GM06990 (cell line): ENCODE data around the gene RAB5IF.
"Not testable (repeated sequence)": the region's sequence is repeated elsewhere in the genome, so short reads cannot be mapped to it uniquely, and the experiment has no call there.

Source experiments
- DNase-seq: peaks from one replicate; pipeline ENCODE4 v3.0.0-alpha.2; 2011; ENCODE audit not compliant: insufficient read length; ENCODE audit errors: extremely low read depth
- H3K27me3 ChIP-seq: replicated peaks from 2 replicates; pipeline ENCODE4 v1.6.0; 2011; ENCODE audit warnings: low read length; ENCODE audit not compliant: control insufficient read depth, insufficient read depth
- H3K36me3 ChIP-seq: 2 replicates; pipeline ENCODE4 v1.5.1; 2011; ENCODE audit warnings: low read length; ENCODE audit not compliant: control insufficient read depth, insufficient read depth
- H3K4me3 ChIP-seq: replicated peaks from 2 replicates; pipeline ENCODE4 v1.5.1; 2011; ENCODE audit warnings: low read depth, mild to moderate bottlenecking, control low read depth, low read length
- TF ChIP-seq, protein P1 (sequence below): IDR thresholded peaks from 2 replicates; pipeline ENCODE4 v1.5.1; 2011; ENCODE audit warnings: low read length, control low read depth, mild to moderate bottlenecking, inconsistent platforms; ENCODE audit not compliant: insufficient read depth, poor library complexity, severe bottlenecking

The RAB5IF gene, protein sequence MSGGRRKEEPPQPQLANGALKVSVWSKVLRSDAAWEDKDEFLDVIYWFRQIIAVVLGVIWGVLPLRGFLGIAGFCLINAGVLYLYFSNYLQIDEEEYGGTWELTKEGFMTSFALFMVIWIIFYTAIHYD

GRCh38 chr20:36605399-36606157 lies at the start of gene RAB5IF:
Gene RAB5IF, plus strand, starts transcription at chr20:36605779. Its CDS starts 173 bp downstream, at chr20:36605952.
- Histone ChIP-seq H3K4me3 (peak within 1 kb of the TSS; percentile 99), H3K36me3 (peaks cover 14% of the 10 kb centered on the region)
- TF ChIP-seq, protein P1, sequence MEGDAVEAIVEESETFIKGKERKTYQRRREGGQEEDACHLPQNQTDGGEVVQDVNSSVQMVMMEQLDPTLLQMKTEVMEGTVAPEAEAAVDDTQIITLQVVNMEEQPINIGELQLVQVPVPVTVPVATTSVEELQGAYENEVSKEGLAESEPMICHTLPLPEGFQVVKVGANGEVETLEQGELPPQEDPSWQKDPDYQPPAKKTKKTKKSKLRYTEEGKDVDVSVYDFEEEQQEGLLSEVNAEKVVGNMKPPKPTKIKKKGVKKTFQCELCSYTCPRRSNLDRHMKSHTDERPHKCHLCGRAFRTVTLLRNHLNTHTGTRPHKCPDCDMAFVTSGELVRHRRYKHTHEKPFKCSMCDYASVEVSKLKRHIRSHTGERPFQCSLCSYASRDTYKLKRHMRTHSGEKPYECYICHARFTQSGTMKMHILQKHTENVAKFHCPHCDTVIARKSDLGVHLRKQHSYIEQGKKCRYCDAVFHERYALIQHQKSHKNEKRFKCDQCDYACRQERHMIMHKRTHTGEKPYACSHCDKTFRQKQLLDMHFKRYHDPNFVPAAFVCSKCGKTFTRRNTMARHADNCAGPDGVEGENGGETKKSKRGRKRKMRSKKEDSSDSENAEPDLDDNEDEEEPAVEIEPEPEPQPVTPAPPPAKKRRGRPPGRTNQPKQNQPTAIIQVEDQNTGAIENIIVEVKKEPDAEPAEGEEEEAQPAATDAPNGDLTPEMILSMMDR = peak; percentile 87

GRCh38 chr20:36562724-36563123 lies 42.9 kb upstream of the RAB5IF start:
- TF ChIP-seq, protein P1 = no peak
- DNase-seq = no peak
- Histone ChIP-seq H3K27me3 (no peaks in the 10 kb centered on the region), H3K4me3 (no peak overlapping the region), H3K36me3 (no peaks in the 10 kb centered on the region)

More at GRCh38 chr20:36605399-36606157, at the start of gene RAB5IF:
- H3K27me3 ChIP-seq = no peaks in the 10 kb centered on the region
- peak; percentile 100 for DNase-seq

DNA sequence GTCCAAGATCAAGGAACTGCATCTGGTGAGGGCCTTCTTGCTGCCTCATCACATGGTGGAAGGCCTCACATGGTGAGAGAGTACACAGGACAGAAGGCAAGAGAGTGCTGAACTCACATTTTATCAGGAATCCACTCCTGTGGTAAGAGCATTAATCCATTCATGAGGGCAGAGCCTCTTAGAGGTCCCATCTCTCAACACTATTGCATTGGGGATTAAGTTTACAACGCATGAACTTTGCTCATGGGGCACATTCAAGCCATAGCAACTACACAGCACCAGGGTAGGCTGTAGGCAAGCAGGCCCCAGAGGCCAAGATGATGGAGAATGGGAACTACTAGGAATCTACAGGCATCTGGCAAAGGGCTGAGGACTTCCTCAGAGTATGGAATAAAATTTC lies 42.2 kb upstream of the RAB5IF start:
- H3K36me3 ChIP-seq = no peaks in the 10 kb centered on the region
- TF ChIP-seq, protein P1 = no peak

GRCh38 chr20:36564078-36564725 lies 41.4 kb upstream of the RAB5IF start:
- not testable (repeated sequence) for H3K4me3 ChIP-seq, H3K27me3 ChIP-seq, DNase-seq, H3K36me3 ChIP-seq

More for the DNA sequence above, 42.2 kb upstream of the RAB5IF start:
- no peak overlapping the region for H3K4me3 ChIP-seq
- no peaks in the 10 kb centered on the region for H3K27me3 ChIP-seq
- DNase-seq = no peak

GRCh38 chr20:36564726-36565121 lies 40.9 kb upstream of the RAB5IF start:
- not testable (repeated sequence) for H3K4me3 ChIP-seq, H3K27me3 ChIP-seq, DNase-seq, H3K36me3 ChIP-seq

DNA sequence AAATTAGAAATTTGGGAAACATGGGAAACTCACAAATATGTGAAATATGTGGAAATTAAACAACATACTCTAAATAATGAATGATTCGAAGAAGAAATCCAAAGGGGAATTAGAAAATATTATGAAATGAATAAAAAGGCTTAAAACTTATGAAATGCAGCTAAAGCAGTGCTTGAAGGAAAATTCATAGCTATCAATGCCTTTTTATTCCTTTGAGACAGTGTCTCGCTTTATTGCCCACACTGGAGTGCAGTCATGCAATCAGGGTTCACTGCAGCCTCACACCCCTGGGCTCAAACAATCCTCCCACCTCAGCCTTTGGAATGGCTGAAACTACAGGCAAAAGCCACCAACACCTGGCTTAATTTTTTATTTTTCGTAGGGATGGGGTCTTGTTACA lies 40.1 kb upstream of the RAB5IF start:
- H3K27me3 ChIP-seq = no peaks in the 10 kb centered on the region
- DNase-seq = no peak
- no peak overlapping the region for H3K4me3 ChIP-seq
- H3K36me3 ChIP-seq = no peaks in the 10 kb centered on the region
- TF ChIP-seq, protein P1 = no peak
